ENCODE data around the gene PTPRN2.

PTPRN2 gene

GRCh38 chr7:157522189-157522588 lies 1065.4 kb downstream of the PTPRN2 start:
- no peak for DNase-seq

GRCh38 chr7:157521752-157522151 lies 1065.9 kb downstream of the PTPRN2 start:
- DNase-seq, result no peak

GRCh38 chr7:157521061-157521731 lies 1066.4 kb downstream of the PTPRN2 start:
- DNase-seq, result no peak

GRCh38 chr7:157520249-157520648 lies 1067.4 kb downstream of the PTPRN2 start:
- no peak for DNase-seq

GRCh38 chr7:157519798-157520244 lies 1067.8 kb downstream of the PTPRN2 start:
- no peak for DNase-seq

GRCh38 chr7:157519246-157519645 lies 1068.4 kb downstream of the PTPRN2 start:
- DNase-seq, result no peak

- no peak for DNase-seq
Observed at GRCh38 chr7:157518514-157519175, 1069.0 kb downstream of the PTPRN2 start.

- no peak for DNase-seq
Observed at GRCh38 chr7:157517782-157518513, 1069.7 kb downstream of the PTPRN2 start.

GRCh38 chr7:157516911-157517781 lies 1070.5 kb downstream of the PTPRN2 start:
- no peak for DNase-seq

GRCh38 chr7:157516311-157516710 lies 1071.3 kb downstream of the PTPRN2 start:
- no peak for DNase-seq

GRCh38 chr7:157515342-157516041 lies 1072.1 kb downstream of the PTPRN2 start:
- no peak for DNase-seq

- DNase-seq, result no peak
Observed at GRCh38 chr7:157514746-157515145, 1072.9 kb downstream of the PTPRN2 start.

- DNase-seq, result no peak
Observed at GRCh38 chr7:157514306-157514705, 1073.3 kb downstream of the PTPRN2 start.

- DNase-seq, result no peak
Observed at GRCh38 chr7:157513682-157514081, 1073.9 kb downstream of the PTPRN2 start.

- DNase-seq, result no peak
Observed at GRCh38 chr7:157513162-157513621, 1074.4 kb downstream of the PTPRN2 start.

- no peak for DNase-seq
Observed at GRCh38 chr7:157509226-157509625, 1078.4 kb downstream of the PTPRN2 start.

- no peak for DNase-seq
Observed at GRCh38 chr7:157508477-157508881, 1079.1 kb downstream of the PTPRN2 start.

- no peak for DNase-seq
Observed at GRCh38 chr7:157507987-157508386, 1079.6 kb downstream of the PTPRN2 start.

GRCh38 chr7:157506268-157506667 lies 1081.4 kb downstream of the PTPRN2 start:
- DNase-seq, result no peak

GRCh38 chr7:157505646-157506045 lies 1082.0 kb downstream of the PTPRN2 start:
- DNase-seq, result no peak

GRCh38 chr7:157503229-157503628 lies 1084.4 kb downstream of the PTPRN2 start:
- peak; percentile 28 for DNase-seq

- DNase-seq, result peak; percentile 71
Observed at GRCh38 chr7:157502701-157503111, 1084.9 kb downstream of the PTPRN2 start.
